ENCODE data around the gene MMP3. TPM values are rescaled to one million over a fixed set of nuclear protein-coding genes. Genes with fewer than 3 reads are reported as not detected.

The MMP3 gene
- total RNA-seq, 1 donor from 2014 or later: not detected

DNA sequence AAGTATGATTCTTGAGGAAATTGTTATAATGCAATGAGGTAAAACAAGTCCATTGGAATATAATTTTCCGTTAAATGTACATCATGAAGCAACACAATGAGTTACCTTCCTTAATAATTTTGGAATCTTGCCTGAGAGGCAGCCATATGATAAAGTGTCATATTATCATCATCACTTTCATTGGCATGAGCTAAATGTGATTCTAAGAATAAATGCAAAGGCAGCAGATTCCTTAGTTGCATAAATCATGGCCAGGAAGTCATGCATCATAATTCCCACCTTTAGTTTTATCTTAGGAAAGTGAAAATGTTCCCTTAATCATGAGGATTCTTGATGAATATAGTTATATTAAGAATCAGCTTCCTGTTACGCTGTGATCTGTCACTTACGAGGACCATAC lies 31.2 kb downstream of the MMP3 start:
- DNase-seq: no peak
- Mint-ChIP-seq H3K9me3 (ENCODE audit: unreplicated experiment) (peaks cover 5% of the 10 kb centered on the region), H3K27me3 (ENCODE audit: unreplicated experiment) (no peaks in the 10 kb centered on the region), H3K4me3 (ENCODE audit: unreplicated experiment) (no peak overlapping the region), H3K36me3 (ENCODE audit: unreplicated experiment) (peaks cover 4% of the 10 kb centered on the region), H3K27ac (ENCODE audit: unreplicated experiment) (no peak overlapping the region), H3K4me1 (ENCODE audit: low read depth, unreplicated experiment) (no peaks in the 10 kb centered on the region)
- no peak for TF ChIP-seq CTCF (IDR thresholded peaks at IDR 0.05; ENCODE audit: partially characterized antibody, unreplicated experiment)

GRCh38 chr11:102810950-102811660 lies 32.3 kb downstream of the MMP3 start:
- H3K9me3 Mint-ChIP-seq (ENCODE audit: unreplicated experiment): peaks cover 2% of the 10 kb centered on the region
- peaks cover 4% of the 10 kb centered on the region for H3K36me3 Mint-ChIP-seq (ENCODE audit: unreplicated experiment)
- no peak overlapping the region for H3K4me3 Mint-ChIP-seq (ENCODE audit: unreplicated experiment)
- no peak for DNase-seq
- peak; percentile 59 for TF ChIP-seq CTCF (IDR thresholded peaks at IDR 0.05; ENCODE audit: partially characterized antibody, unreplicated experiment)
- H3K4me1 Mint-ChIP-seq (ENCODE audit: low read depth, unreplicated experiment): no peaks in the 10 kb centered on the region
- H3K27me3 Mint-ChIP-seq (ENCODE audit: unreplicated experiment): no peaks in the 10 kb centered on the region
- H3K27ac Mint-ChIP-seq (ENCODE audit: unreplicated experiment): no peak overlapping the region

DNA sequence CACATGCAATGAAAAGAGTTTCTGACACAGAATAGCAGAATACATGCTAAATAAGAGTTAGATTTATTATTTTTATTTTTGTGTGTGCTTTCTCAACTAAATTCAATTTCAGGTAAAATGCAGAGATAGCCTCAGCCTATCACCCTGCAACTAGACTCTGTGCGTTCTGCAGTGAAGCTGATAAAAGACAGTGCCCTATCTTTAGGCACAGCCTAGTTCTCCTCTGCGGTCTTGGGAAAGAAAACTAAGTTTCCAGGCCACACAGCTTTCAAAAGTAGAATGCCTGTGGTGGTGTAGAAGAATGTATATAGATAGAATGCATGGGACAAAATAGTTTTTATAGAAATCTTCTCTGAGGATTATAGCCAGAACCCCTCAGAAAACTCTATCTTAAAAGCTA lies 33.4 kb downstream of the MMP3 start:
- TF ChIP-seq CTCF (IDR thresholded peaks at IDR 0.05; ENCODE audit: partially characterized antibody, unreplicated experiment): no peak
- Mint-ChIP-seq H3K27ac (ENCODE audit: unreplicated experiment) (no peak overlapping the region), H3K4me1 (ENCODE audit: low read depth, unreplicated experiment) (no peaks in the 10 kb centered on the region), H3K36me3 (ENCODE audit: unreplicated experiment) (no peaks in the 10 kb centered on the region), H3K4me3 (ENCODE audit: unreplicated experiment) (no peak overlapping the region), H3K9me3 (ENCODE audit: unreplicated experiment) (no peaks in the 10 kb centered on the region), H3K27me3 (ENCODE audit: unreplicated experiment) (no peaks in the 10 kb centered on the region)
- DNase-seq: no peak

DNA sequence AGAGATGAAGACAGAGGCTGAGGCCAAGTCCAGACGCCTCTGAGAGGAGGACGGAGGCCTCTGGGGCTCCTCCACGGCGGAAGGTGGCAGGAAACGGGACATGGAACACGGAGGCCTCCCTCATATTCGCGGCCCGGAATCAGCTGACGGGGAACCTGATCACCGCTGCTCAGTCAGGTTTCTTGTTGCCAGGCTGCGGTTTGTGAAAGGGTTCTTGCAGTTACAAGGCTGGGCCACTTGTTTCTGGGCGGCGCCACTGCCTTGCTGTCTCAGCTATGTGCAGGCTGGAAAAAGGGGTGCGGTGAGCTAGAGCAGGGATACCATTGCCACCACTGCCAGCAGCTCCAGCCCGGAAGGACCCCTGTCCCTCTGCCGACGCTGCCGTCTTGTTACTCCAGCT lies 35.5 kb downstream of the MMP3 start:
- no peak overlapping the region for H3K27ac Mint-ChIP-seq (ENCODE audit: unreplicated experiment)
- no peaks in the 10 kb centered on the region for H3K9me3 Mint-ChIP-seq (ENCODE audit: unreplicated experiment)
- DNase-seq: peak; percentile 59
- no peaks in the 10 kb centered on the region for H3K4me1 Mint-ChIP-seq (ENCODE audit: low read depth, unreplicated experiment)
- H3K4me3 Mint-ChIP-seq (ENCODE audit: unreplicated experiment): no peak overlapping the region
- H3K27me3 Mint-ChIP-seq (ENCODE audit: unreplicated experiment): no peaks in the 10 kb centered on the region
- TF ChIP-seq CTCF (IDR thresholded peaks at IDR 0.05; ENCODE audit: partially characterized antibody, unreplicated experiment): peak; percentile 55
- no peaks in the 10 kb centered on the region for H3K36me3 Mint-ChIP-seq (ENCODE audit: unreplicated experiment)

GRCh38 chr11:102806296-102806695 lies 37.1 kb downstream of the MMP3 start:
- Mint-ChIP-seq H3K27me3 (ENCODE audit: unreplicated experiment) (no peaks in the 10 kb centered on the region), H3K36me3 (ENCODE audit: unreplicated experiment) (no peaks in the 10 kb centered on the region), H3K9me3 (ENCODE audit: unreplicated experiment) (no peaks in the 10 kb centered on the region), H3K4me1 (ENCODE audit: low read depth, unreplicated experiment) (no peaks in the 10 kb centered on the region), H3K4me3 (ENCODE audit: unreplicated experiment) (no peak overlapping the region), H3K27ac (ENCODE audit: unreplicated experiment) (no peak overlapping the region)
- DNase-seq: no peak
- TF ChIP-seq CTCF (IDR thresholded peaks at IDR 0.05; ENCODE audit: partially characterized antibody, unreplicated experiment): no peak

Measured in glutamatergic neuron (in vitro differentiated cells).